Ovary (tissue), 3 donors: ENCODE measurements around the gene GRB2.

ENCODE experiments used
- EP300 ChIP-seq: sonication (generic); formaldehyde crosslinking; IDR thresholded peaks from one replicate; pipeline ENCODE4 v1.6.1; 2017; ENCODE audit warnings: antibody characterized with exemption
- POLR2A ChIP-seq: fragments of 450-650 bp; IDR thresholded peaks from one replicate; pipeline ENCODE4 v1.6.1; 2017; ENCODE audit warnings: antibody characterized with exemption, mild to moderate bottlenecking, moderate library complexity
- TF ChIP-seq, protein P1 (sequence below), 3 donors: fragments of 450-650 bp in 2 of 3; fragments of 200-600 bp in 1 of 3; IDR thresholded peaks; one replicate each; pipeline versions ENCODE4 v1.5.1 to v1.8.0; 2016 to 2022; ENCODE audit warnings: antibody characterized with exemption in 3 of 3, mild to moderate bottlenecking in 1 of 3
- donor health status: DM: no; HTN: no; CAD: no.

DNA sequence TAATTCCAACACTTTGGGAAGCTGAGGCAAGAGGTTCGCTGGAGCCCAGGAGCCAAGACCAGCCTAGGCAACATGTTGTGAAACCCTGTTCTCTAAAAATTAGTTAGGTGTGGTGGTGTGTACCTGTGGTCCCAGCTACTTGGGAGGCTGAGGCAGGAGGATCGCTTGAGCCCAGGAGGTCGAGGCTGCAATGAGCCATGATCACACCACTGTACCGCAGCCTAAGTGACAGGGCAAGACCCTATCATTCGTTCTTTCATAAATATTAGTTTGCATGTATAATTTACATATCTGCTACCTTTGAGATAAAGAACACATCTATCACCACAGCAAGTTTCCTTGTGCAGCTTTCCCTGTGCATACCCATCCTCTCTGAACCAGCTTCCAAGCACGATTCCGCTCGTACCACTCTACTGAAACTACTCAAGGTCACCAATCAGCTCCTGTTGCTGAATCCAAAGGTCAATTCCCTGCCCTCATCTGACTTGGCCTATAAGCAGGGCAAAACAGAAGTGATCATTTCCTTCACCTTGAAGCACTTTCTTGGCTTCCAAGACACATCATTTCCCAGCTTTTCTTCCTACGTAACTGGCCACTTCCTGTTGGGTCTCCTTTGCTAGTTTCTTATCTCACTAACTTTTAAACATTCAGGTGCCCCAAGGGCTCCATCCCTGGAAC is 49.1 kb downstream of the GRB2 start:
- TF ChIP-seq, protein P1, sequence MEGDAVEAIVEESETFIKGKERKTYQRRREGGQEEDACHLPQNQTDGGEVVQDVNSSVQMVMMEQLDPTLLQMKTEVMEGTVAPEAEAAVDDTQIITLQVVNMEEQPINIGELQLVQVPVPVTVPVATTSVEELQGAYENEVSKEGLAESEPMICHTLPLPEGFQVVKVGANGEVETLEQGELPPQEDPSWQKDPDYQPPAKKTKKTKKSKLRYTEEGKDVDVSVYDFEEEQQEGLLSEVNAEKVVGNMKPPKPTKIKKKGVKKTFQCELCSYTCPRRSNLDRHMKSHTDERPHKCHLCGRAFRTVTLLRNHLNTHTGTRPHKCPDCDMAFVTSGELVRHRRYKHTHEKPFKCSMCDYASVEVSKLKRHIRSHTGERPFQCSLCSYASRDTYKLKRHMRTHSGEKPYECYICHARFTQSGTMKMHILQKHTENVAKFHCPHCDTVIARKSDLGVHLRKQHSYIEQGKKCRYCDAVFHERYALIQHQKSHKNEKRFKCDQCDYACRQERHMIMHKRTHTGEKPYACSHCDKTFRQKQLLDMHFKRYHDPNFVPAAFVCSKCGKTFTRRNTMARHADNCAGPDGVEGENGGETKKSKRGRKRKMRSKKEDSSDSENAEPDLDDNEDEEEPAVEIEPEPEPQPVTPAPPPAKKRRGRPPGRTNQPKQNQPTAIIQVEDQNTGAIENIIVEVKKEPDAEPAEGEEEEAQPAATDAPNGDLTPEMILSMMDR (IDR thresholded peaks at IDR 0.05) = no peak
- no peak for TF ChIP-seq EP300
- no peak for TF ChIP-seq POLR2A
